HCT116 (cell line): ENCODE measurements around the gene SECTM1. TPM values are rescaled to one million over a fixed set of nuclear protein-coding genes. Genes with fewer than 3 reads are reported as not detected.
A peak's percentile ranks its signal among the peaks of the same experiment; 100 is the strongest.

Source experiments
- ATAC-seq: fragments of 200-7000 bp; cut with Tn5 transposase; 2 replicates; pipeline ENCODE4 v1.9.1; 2020; ENCODE audit warnings: mild to moderate bottlenecking, moderate library complexity
- BruUV-seq: library from RNA; stranded (reverse); fragments of 400-500 nt; replicated peaks from 2 replicates; lab custom pipeline; 2021; lab: Mats Ljungman, UMichigan
- CTCF ChIA-PET: fragments of 300-600 bp; sonication (Branson Sonifier 250); formaldehyde crosslinking; loops from one replicate; lab custom pipeline; 2021; ENCODE audit warnings: antibody characterized with exemption; lab: Charles Lee
- POLR2A ChIA-PET: fragments of 300-600, 350-600 bp; sonication (Branson Sonifier 250); formaldehyde crosslinking; loops from one replicate; lab custom pipeline; 2021; ENCODE audit warnings: antibody characterized with exemption; lab: Charles Lee
- RAD21 ChIA-PET, 2 experiments: fragments of 300-600 bp; sonication (Branson Sonifier 250); formaldehyde crosslinking; loops; one replicate each; lab custom pipeline; 2023; ENCODE audit warnings: low total read pairs in 2 of 2; ENCODE audit not compliant: uncharacterized antibody in 2 of 2, unreplicated experiment in 2 of 2, low non-redundant PET in 1 of 2; lab: Charles Lee
- DNase-seq: peaks from one replicate; pipeline ENCODE4 v3.0.0-alpha.2; 2010; ENCODE audit warnings: low read depth, low spot score
- H2AFZ ChIP-seq: fragments of 200-600 bp; shearing (Covaris generic), sonication (generic); 2 replicates; pipeline ENCODE4 v1.6.1; 2017; ENCODE audit warnings: low read depth, mixed run types, mixed read lengths, antibody characterized with exemption, low read length; ENCODE audit not compliant: poor library complexity, severe bottlenecking
- H3K27ac ChIP-seq: 2 replicates; pipeline ENCODE4 v1.5.1; 2012; ENCODE audit warnings: low read depth, low read length
- H3K27me3 ChIP-seq: fragments of 200-600 bp; sonication (generic); 2 replicates; pipeline ENCODE4 v1.6.1; 2016; ENCODE audit warnings: mixed run types, low read length, mixed read lengths; ENCODE audit not compliant: insufficient read depth
- H3K36me3 ChIP-seq, 2 experiments: fragments of 200-500 bp in 1 of 2; fragments of 200-600 bp in 1 of 2; sonication (Bioruptor generic) in 1 of 2; sonication (generic) in 1 of 2; 2 replicates each; pipeline versions ENCODE4 v1.5.1 to v1.6.1; 2014 to 2016; ENCODE audit warnings: low read length in 2 of 2, inconsistent platforms in 1 of 2, mixed read lengths in 1 of 2, mixed run types in 1 of 2; ENCODE audit not compliant: insufficient read depth in 2 of 2, control insufficient read depth in 1 of 2
- H3K4me1 ChIP-seq, 2 experiments: fragments of 200-600 bp in 1 of 2; sonication (generic) in 1 of 2; 2 replicates each; pipeline versions ENCODE4 v1.5.1 to v1.6.1; 2012 to 2017; ENCODE audit warnings: low read length in 2 of 2, inconsistent platforms in 1 of 2, mild to moderate bottlenecking in 1 of 2, mixed read lengths in 1 of 2, mixed run types in 1 of 2, moderate library complexity in 1 of 2; ENCODE audit not compliant: insufficient read depth in 2 of 2, control insufficient read depth in 1 of 2
- H3K4me2 ChIP-seq: fragments of 200-600 bp; sonication (generic); 2 replicates; pipeline ENCODE4 v1.6.1; 2017; ENCODE audit warnings: mixed run types, low read length, mixed read lengths
- H3K4me3 ChIP-seq, 2 experiments: fragments of 200-600 bp in 1 of 2; sonication (generic) in 1 of 2; replicated peaks in 1 of 2; 2 replicates each; pipeline ENCODE4 v1.5.1; 2011 to 2016; ENCODE audit warnings: low read length in 2 of 2, control low read depth in 1 of 2, low read depth in 1 of 2, mild to moderate bottlenecking in 1 of 2, mixed read lengths in 1 of 2, mixed run types in 1 of 2
- H3K79me2 ChIP-seq: fragments of 200-600 bp; sonication (generic); 2 replicates; pipeline ENCODE4 v1.6.1; 2017; ENCODE audit warnings: mild to moderate bottlenecking, mixed run types, low read length, moderate library complexity, mixed read lengths; ENCODE audit not compliant: insufficient read depth
- H3K9ac ChIP-seq: fragments of 200-600 bp; sonication (generic); 2 replicates; pipeline ENCODE4 v1.6.1; 2016; ENCODE audit warnings: low read length, mixed read lengths
- H3K9me2 ChIP-seq: fragments of 200-600 bp; sonication (generic), shearing (Covaris generic); 2 replicates; pipeline ENCODE4 v1.6.1; 2017; ENCODE audit warnings: mixed run types, mild to moderate bottlenecking, moderate library complexity; ENCODE audit not compliant: insufficient read depth
- H3K9me3 ChIP-seq, 2 experiments: fragments of 200-500 bp in 1 of 2; fragments of 200-600 bp in 1 of 2; sonication (Bioruptor generic) in 1 of 2; sonication (generic) in 1 of 2; 2 replicates each; pipeline ENCODE4 v1.6.1; 2014 to 2017; ENCODE audit warnings: low read length in 2 of 2, mixed read lengths in 2 of 2, inconsistent platforms in 1 of 2, low read depth in 1 of 2, mild to moderate bottlenecking in 1 of 2, mixed run types in 1 of 2, moderate library complexity in 1 of 2; ENCODE audit not compliant: control insufficient read depth in 1 of 2, insufficient read depth in 1 of 2
- H4K20me1 ChIP-seq: fragments of 200-600 bp; sonication (generic), shearing (Covaris generic); 2 replicates; pipeline ENCODE4 v1.6.1; 2017; ENCODE audit warnings: mixed run types, mild to moderate bottlenecking, moderate library complexity; ENCODE audit not compliant: insufficient read depth
- TCF7L2 ChIP-seq: IDR thresholded peaks from 2 replicates; pipeline ENCODE4 v1.7.0; 2011; ENCODE audit warnings: borderline replicate concordance, inconsistent platforms; ENCODE audit not compliant: insufficient read depth, insufficient read length; ENCODE audit errors: extremely low read depth
- intact Hi-C: fragments of 100-400 bp; cut with micrococcal nuclease; formaldehyde crosslinking; loops from 2 replicates; pipeline ENCODE4 v1.10.0; 2022
- total RNA-seq: library from RNA; stranded (reverse); gene quantifications from one replicate; pipeline ENCODE4 v1.2.1, GENCODE V29; 2021; ENCODE audit not compliant: unreplicated experiment
- TF ChIP-seq, protein P1 (sequence below): IDR thresholded peaks from 2 replicates; pipeline ENCODE4 v1.6.1; 2011; ENCODE audit warnings: mild to moderate bottlenecking, low read length, moderate library complexity; ENCODE audit not compliant: insufficient replicate concordance; ENCODE audit errors: extremely low read depth

The SECTM1 gene
- total RNA-seq, 1 experiment from 2014 or later: 6.8 TPM

DNA sequence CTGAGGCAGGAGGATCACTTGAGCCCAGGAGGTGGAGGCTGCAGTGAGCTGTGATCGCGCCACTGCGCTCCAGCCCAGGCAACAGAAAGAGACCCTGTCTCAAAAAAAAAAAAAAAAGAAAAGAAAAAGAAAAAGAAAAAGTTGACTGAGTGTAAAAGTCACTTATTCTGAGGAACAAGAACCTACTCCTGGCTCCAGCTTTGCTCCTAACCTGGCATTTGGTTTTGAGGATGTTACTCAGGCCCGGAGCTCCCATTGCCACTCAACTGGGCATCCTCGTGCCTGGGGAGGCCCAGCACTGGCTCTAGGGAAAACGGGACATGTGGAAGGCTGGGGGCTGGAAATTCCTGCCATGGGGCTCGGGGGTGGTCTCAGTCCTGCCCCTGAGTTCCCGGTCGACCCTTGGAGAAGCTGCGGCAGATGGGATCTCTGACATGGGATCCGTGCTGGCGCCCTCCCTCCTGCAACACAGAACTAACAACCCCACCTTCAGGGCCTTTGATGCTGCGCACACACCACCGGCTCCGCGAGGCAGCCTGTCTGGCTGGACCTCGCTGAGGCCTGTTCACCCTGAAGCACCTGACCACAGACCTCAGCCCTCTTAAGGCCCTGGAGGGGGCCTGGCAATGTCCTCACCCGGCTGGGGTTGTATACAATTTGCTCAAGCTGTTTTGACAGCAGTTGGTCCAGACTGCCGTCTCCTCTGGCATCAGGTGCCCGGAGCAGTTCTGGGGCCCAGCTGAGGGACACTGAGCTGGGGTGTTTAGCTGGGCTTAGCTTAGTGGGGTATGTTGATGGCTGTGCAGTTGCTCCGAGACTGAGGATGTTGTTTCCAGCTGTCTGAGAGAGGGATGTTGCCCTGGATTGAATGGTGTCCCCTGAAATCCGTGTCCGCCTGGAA is 28.5 kb downstream of the SECTM1 start:
- TF ChIP-seq TCF7L2: peak; percentile 29
- TF ChIP-seq, protein P1, sequence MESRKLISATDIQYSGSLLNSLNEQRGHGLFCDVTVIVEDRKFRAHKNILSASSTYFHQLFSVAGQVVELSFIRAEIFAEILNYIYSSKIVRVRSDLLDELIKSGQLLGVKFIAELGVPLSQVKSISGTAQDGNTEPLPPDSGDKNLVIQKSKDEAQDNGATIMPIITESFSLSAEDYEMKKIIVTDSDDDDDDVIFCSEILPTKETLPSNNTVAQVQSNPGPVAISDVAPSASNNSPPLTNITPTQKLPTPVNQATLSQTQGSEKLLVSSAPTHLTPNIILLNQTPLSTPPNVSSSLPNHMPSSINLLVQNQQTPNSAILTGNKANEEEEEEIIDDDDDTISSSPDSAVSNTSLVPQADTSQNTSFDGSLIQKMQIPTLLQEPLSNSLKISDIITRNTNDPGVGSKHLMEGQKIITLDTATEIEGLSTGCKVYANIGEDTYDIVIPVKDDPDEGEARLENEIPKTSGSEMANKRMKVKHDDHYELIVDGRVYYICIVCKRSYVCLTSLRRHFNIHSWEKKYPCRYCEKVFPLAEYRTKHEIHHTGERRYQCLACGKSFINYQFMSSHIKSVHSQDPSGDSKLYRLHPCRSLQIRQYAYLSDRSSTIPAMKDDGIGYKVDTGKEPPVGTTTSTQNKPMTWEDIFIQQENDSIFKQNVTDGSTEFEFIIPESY: no peak
- ATAC-seq (no peak), DNase-seq (no peak)
- Histone ChIP-seq H3K79me2 (no peaks in the 10 kb centered on the region), H3K4me3 (no peak overlapping the region), H3K27me3 (peaks cover 13% of the 10 kb centered on the region; the same call in 1 of the 2 replicates), H2AFZ (no peak overlapping the region), H3K36me3 (no peaks in the 10 kb centered on the region), H3K4me1 (peaks cover 5 to 34% of the 10 kb centered on the region in 2 experiments; a peak in 3 of 4 replicates), H3K9me2 (no peaks in the 10 kb centered on the region), H3K9me3 (no peaks in the 10 kb centered on the region), H4K20me1 (no peaks in the 10 kb centered on the region), H3K27ac (no peak overlapping the region), H3K9ac (no peak overlapping the region), H3K4me2 (no peak overlapping the region)
- CTCF ChIA-PET: no interaction called here
- POLR2A ChIA-PET: interaction anchor here (1.2 kb wide), 1 partner anchor 12 kb away, joined by 4 read pairs; no protein-coding TSS in a partner anchor
- BruUV-seq: no TSS peak
- RAD21 ChIA-PET: no interaction called here
- intact Hi-C loops: no loop called here
